SK-N-SH treated with all-trans-retinoic acid at 6 μM for 48 hours (cell line): Measurements from ENCODE around the gene BABAM2.
A peak's percentile ranks its signal among the peaks of the same experiment; 100 is the strongest.

Experiments used
- ARNTL ChIP-seq: fragments of 450-650 bp; formaldehyde crosslinking; IDR thresholded peaks from 2 replicates; pipeline ENCODE4 v1.5.0; 2020; ENCODE audit warnings: low read depth, mild to moderate bottlenecking, moderate library complexity, borderline replicate concordance
- BACH2 ChIP-seq: fragments of 250-450 bp; sonication (Bioruptor Pico); IDR thresholded peaks from 2 replicates; pipeline ENCODE4 v1.9.0; 2021; ENCODE audit warnings: mild to moderate bottlenecking, borderline replicate concordance
- GLIS3 ChIP-seq: fragments of 250-450 bp; sonication (Bioruptor Pico); IDR thresholded peaks from 2 replicates; pipeline ENCODE4 v1.5.0; 2020; ENCODE audit warnings: mild to moderate bottlenecking, moderate library complexity
- ISL1 ChIP-seq: fragments of 250-450 bp; sonication (Bioruptor Pico); IDR thresholded peaks from 2 replicates; pipeline ENCODE4 v2.1.2; 2022; ENCODE audit warnings: mild to moderate bottlenecking, moderate library complexity
- OSR1 ChIP-seq: fragments of 250-450 bp; sonication (Bioruptor Pico); IDR thresholded peaks from 2 replicates; pipeline ENCODE4 v1.8.0; 2022; ENCODE audit warnings: moderate library complexity, mild to moderate bottlenecking, inconsistent platforms
- PPARA ChIP-seq: fragments of 250-450 bp; sonication (Bioruptor Pico); IDR thresholded peaks from 2 replicates; pipeline ENCODE4 v1.5.0; 2020; ENCODE audit warnings: mild to moderate bottlenecking, borderline replicate concordance
- RARB ChIP-seq: fragments of 250-450 bp; sonication (Bioruptor Pico); IDR thresholded peaks from 2 replicates; pipeline ENCODE4 v1.8.0; 2021; ENCODE audit warnings: mild to moderate bottlenecking, moderate library complexity
- SNAI2 ChIP-seq: fragments of 250-450 bp; sonication (Bioruptor Pico); IDR thresholded peaks from 2 replicates; pipeline ENCODE4 v1.5.0; 2020; ENCODE audit warnings: mild to moderate bottlenecking, moderate library complexity
- TSHZ2 ChIP-seq: fragments of 250-450 bp; sonication (Bioruptor Pico); IDR thresholded peaks from 2 replicates; pipeline ENCODE4 v1.5.0; 2020; ENCODE audit warnings: mild to moderate bottlenecking, moderate library complexity
- ZFP3 ChIP-seq: fragments of 250-450 bp; sonication (Bioruptor Pico); IDR thresholded peaks from 2 replicates; pipeline ENCODE4 v1.5.0; 2020; ENCODE audit warnings: mild to moderate bottlenecking, moderate library complexity
- ZFP30 ChIP-seq: fragments of 450-650 bp; formaldehyde crosslinking; IDR thresholded peaks from 2 replicates; pipeline ENCODE4 v1.5.0; 2022; ENCODE audit warnings: mild to moderate bottlenecking, moderate library complexity
- ZNF70 ChIP-seq: fragments of 450-650 bp; formaldehyde crosslinking; IDR thresholded peaks from 2 replicates; pipeline ENCODE4 v1.5.0; 2020; ENCODE audit warnings: mild to moderate bottlenecking, moderate library complexity

- TF ChIP-seq ISL1 (no peak), BACH2 (CRISPR knock-in tag) (no peak), OSR1 (no peak), PPARA (CRISPR knock-in tag) (no peak), SNAI2 (CRISPR knock-in tag) (0 out of 2 replicates have a peak, but pooled peaks have one; percentile 26), ZFP30 (CRISPR knock-in tag) (no peak), ZFP3 (CRISPR knock-in tag) (no peak), ZNF70 (CRISPR knock-in tag) (no peak), GLIS3 (CRISPR knock-in tag) (no peak), RARB (CRISPR knock-in tag) (no peak), TSHZ2 (CRISPR knock-in tag) (no peak), ARNTL (CRISPR knock-in tag) (no peak)
Measured at GRCh38 chr2:27907547-27907946, 17.0 kb downstream of the BABAM2 start.
